NT2/D1 (cell line): ENCODE results near the gene PAX9.

ENCODE experiments used
- DNase-seq: peaks from one replicate; pipeline ENCODE4 v3.0.0-alpha.2; 2011; ENCODE audit warnings: low read depth, low spot score
- H3K27me3 ChIP-seq: 2 replicates; pipeline ENCODE4 v1.6.0; 2011; ENCODE audit warnings: mild to moderate bottlenecking; ENCODE audit not compliant: insufficient read length, insufficient read depth
- H3K36me3 ChIP-seq: 2 replicates; pipeline ENCODE4 v1.6.1; 2011; ENCODE audit warnings: mild to moderate bottlenecking, low read length, mixed read lengths; ENCODE audit not compliant: insufficient read depth, insufficient read length
- H3K4me1 ChIP-seq: 2 replicates; pipeline ENCODE4 v1.5.1; 2011; ENCODE audit not compliant: insufficient read depth, insufficient read length
- H3K4me3 ChIP-seq: 2 replicates; pipeline ENCODE4 v1.5.1; 2011; ENCODE audit warnings: low read depth; ENCODE audit not compliant: insufficient read length
- H3K9ac ChIP-seq: 2 replicates; pipeline ENCODE4 v1.6.0; 2011; ENCODE audit warnings: low read depth; ENCODE audit not compliant: insufficient read length
- H3K9me3 ChIP-seq: 2 replicates; pipeline ENCODE4 v1.5.1; 2011; ENCODE audit warnings: mild to moderate bottlenecking, low read length; ENCODE audit not compliant: insufficient read depth
- SUZ12 ChIP-seq: IDR thresholded peaks from 2 replicates; pipeline ENCODE4 v1.6.1; 2011; ENCODE audit not compliant: insufficient read length, insufficient read depth; ENCODE audit errors: extremely low read depth
- YY1 ChIP-seq: IDR thresholded peaks from 2 replicates; pipeline ENCODE4 v1.6.1; 2011; ENCODE audit not compliant: insufficient read length, insufficient read depth
- ZNF274 ChIP-seq: IDR thresholded peaks from 2 replicates; pipeline ENCODE4 v1.6.1; 2011; ENCODE audit warnings: mild to moderate bottlenecking, low read depth, low read length

The PAX9 gene

GRCh38 chr14:36726128-36726527, 64.5 kb downstream of the PAX9 start:
- H3K9ac ChIP-seq, result no peak overlapping the region
- no peak for TF ChIP-seq YY1
- no peak for TF ChIP-seq ZNF274
- no peak for TF ChIP-seq SUZ12
- H3K4me3 ChIP-seq, result no peak overlapping the region
- no peak for DNase-seq
- H3K27me3 ChIP-seq, result no peaks in the 10 kb centered on the region
- H3K36me3 ChIP-seq, result no peaks in the 10 kb centered on the region
- H3K4me1 ChIP-seq, result no peaks in the 10 kb centered on the region
- H3K9me3 ChIP-seq, result no peaks in the 10 kb centered on the region
